ENCODE measurements around the gene SNX12. TPM values are rescaled to one million over a fixed set of nuclear protein-coding genes. Genes with fewer than 3 reads are reported as not detected.
"Not testable (repeated sequence)": the region's sequence is repeated elsewhere in the genome, so short reads cannot be mapped to it uniquely, and the experiment has no call there.

SNX12 gene
- total and polyA plus RNA-seq, 4 donors = 22.7 to 67.7 (median 38.5) TPM

- H3K36me3 ChIP-seq (ENCODE audit: control insufficient read depth in 4 of 4, insufficient read depth in 4 of 4, low read length in 4 of 4) = peaks cover 0 to 8% (median 4%) of the 10 kb centered on the region in 4 donors
- peaks cover 0 to 5% (median 0%) of the 10 kb centered on the region in 3 donors for H3K27me3 ChIP-seq (ENCODE audit: control insufficient read depth in 3 of 3, insufficient read depth in 3 of 3, low read length in 2 of 3)
- H3K27ac ChIP-seq (ENCODE audit: low read depth in 1 of 2, low read length in 1 of 2) = no peak overlapping the region
- TF ChIP-seq CTCF (IDR thresholded peaks at IDR 0.05; ENCODE audit: control extremely low read depth, extremely low read depth) = no peak
- no peak for ATAC-seq (ENCODE audit: insufficient read depth, low FRiP score)
- no peak overlapping the region for H3K4me3 ChIP-seq
- no peak for DNase-seq
- H3K4me1 ChIP-seq (ENCODE audit: control insufficient read depth in 5 of 5, insufficient read depth in 5 of 5, low read length in 5 of 5) = peaks cover 0 to 5% (median 0%) of the 10 kb centered on the region in 5 donors
- no peak overlapping the region for H3K9ac ChIP-seq (ENCODE audit: insufficient read depth in 1 of 2, low read length in 2 of 2)
- peaks cover 0 to 2% (median 0%) of the 10 kb centered on the region in 4 donors for H3K9me3 ChIP-seq (ENCODE audit: control insufficient read depth in 4 of 4, insufficient read depth in 3 of 4, low read length in 3 of 4)
Measured at GRCh38 chrX:71056867-71057266, 11.3 kb downstream of the SNX12 start.

GRCh38 chrX:71053217-71053621 lies 14.9 kb downstream of the SNX12 start:
- Histone ChIP-seq H3K9ac (ENCODE audit: insufficient read depth in 1 of 2, low read length in 2 of 2) (no peak overlapping the region), H3K27ac (ENCODE audit: low read depth in 1 of 2, low read length in 1 of 2) (no peak overlapping the region), H3K4me3 (no peak overlapping the region), H3K27me3 (ENCODE audit: control insufficient read depth in 3 of 3, insufficient read depth in 3 of 3, low read length in 2 of 3) (no peaks in the 10 kb centered on the region), H3K4me1 (ENCODE audit: control insufficient read depth in 5 of 5, insufficient read depth in 5 of 5, low read length in 5 of 5) (peaks cover 0 to 5% (median 0%) of the 10 kb centered on the region in 5 donors), H3K9me3 (ENCODE audit: control insufficient read depth in 4 of 4, insufficient read depth in 3 of 4, low read length in 3 of 4) (no peaks in the 10 kb centered on the region), H3K36me3 (ENCODE audit: control insufficient read depth in 4 of 4, insufficient read depth in 4 of 4, low read length in 4 of 4) (peaks cover 0 to 3% (median 0%) of the 10 kb centered on the region in 4 donors)
- WGBS, 2 donors = 32 to 68% methylated on average over 16 to 18 of the region's 18 CpGs
- no peak for TF ChIP-seq CTCF (IDR thresholded peaks at IDR 0.05; ENCODE audit: control extremely low read depth, extremely low read depth)
- ATAC-seq (ENCODE audit: insufficient read depth, low FRiP score) (no peak), DNase-seq (peak; percentile 40 to 54 (median 42))

DNA sequence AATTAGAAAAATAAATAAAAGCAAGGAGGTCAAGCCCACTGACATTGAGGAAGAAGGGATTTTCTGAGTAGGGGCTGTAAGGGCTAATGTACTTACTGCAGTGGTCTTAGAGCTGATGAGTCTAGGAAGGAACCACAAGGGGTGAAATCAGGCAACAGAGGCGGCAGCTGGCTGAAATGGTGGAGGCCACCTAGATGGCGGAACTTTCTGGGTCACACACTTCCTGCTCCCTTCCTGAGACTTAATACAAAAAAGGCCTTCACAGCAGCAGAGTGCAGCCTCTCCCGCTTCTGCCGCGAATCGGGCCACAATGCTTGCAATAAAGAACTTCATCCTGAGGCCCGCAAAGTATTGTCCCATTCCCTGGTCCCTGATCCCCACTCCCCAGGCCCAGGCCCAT lies 15.4 kb downstream of the SNX12 start:
- Histone ChIP-seq H3K27me3 (ENCODE audit: control insufficient read depth in 3 of 3, insufficient read depth in 3 of 3, low read length in 2 of 3) (no peaks in the 10 kb centered on the region), H3K27ac (ENCODE audit: low read depth in 1 of 2, low read length in 1 of 2) (no peak overlapping the region), H3K9me3 (ENCODE audit: control insufficient read depth in 4 of 4, insufficient read depth in 3 of 4, low read length in 3 of 4) (no peaks in the 10 kb centered on the region), H3K9ac (ENCODE audit: insufficient read depth in 1 of 2, low read length in 2 of 2) (no peak overlapping the region), H3K4me3 (no peak overlapping the region), H3K4me1 (ENCODE audit: control insufficient read depth in 5 of 5, insufficient read depth in 5 of 5, low read length in 5 of 5) (peaks cover 0 to 5% (median 0%) of the 10 kb centered on the region in 5 donors), H3K36me3 (ENCODE audit: control insufficient read depth in 4 of 4, insufficient read depth in 4 of 4, low read length in 4 of 4) (peaks cover 0 to under 1% (median 0%) of the 10 kb centered on the region in 4 donors)
- ATAC-seq (ENCODE audit: insufficient read depth, low FRiP score) (no peak), DNase-seq (no peak)
- WGBS, 2 donors = 34 to 71% methylated on average over 4 to 7 of the region's 7 CpGs
- TF ChIP-seq CTCF (IDR thresholded peaks at IDR 0.05; ENCODE audit: control extremely low read depth, extremely low read depth) = no peak

- not testable (repeated sequence) for DNase-seq; ATAC-seq (ENCODE audit: insufficient read depth, low FRiP score); H3K9ac ChIP-seq (ENCODE audit: insufficient read depth in 1 of 2, low read length in 2 of 2); H3K27me3 ChIP-seq (ENCODE audit: control insufficient read depth in 3 of 3, insufficient read depth in 3 of 3, low read length in 2 of 3); H3K9me3 ChIP-seq (ENCODE audit: control insufficient read depth in 4 of 4, insufficient read depth in 3 of 4, low read length in 3 of 4); H3K4me3 ChIP-seq; H3K4me1 ChIP-seq (ENCODE audit: control insufficient read depth in 5 of 5, insufficient read depth in 5 of 5, low read length in 5 of 5); H3K36me3 ChIP-seq (ENCODE audit: control insufficient read depth in 4 of 4, insufficient read depth in 4 of 4, low read length in 4 of 4); H3K27ac ChIP-seq (ENCODE audit: low read depth in 1 of 2, low read length in 1 of 2)
- 85 to 100% methylated on average over 2 to 3 of the region's 8 CpGs for WGBS, 2 donors
Measured at GRCh38 chrX:71047891-71048290, 20.2 kb downstream of the SNX12 start.
